Colonic mucosa (tissue), 4 donors: Measurements from ENCODE around the gene WNK2. TPM values are rescaled to one million over a fixed set of nuclear protein-coding genes. Genes with fewer than 3 reads are reported as not detected.

Source experiments
- DNase-seq: peaks from one replicate; pipeline ENCODE4 v3.0.0-alpha.2; 2020
- H3K27ac ChIP-seq: fragments of 200-600 bp; one replicate; pipeline ENCODE4 v1.8.0; 2021
- H3K27me3 ChIP-seq: fragments of 200-600 bp; one replicate; pipeline ENCODE4 v1.8.0; 2021
- H3K36me3 ChIP-seq: fragments of 200-600 bp; one replicate; pipeline ENCODE4 v1.8.0; 2021
- H3K4me1 ChIP-seq: fragments of 200-600 bp; one replicate; pipeline ENCODE4 v1.8.0; 2021; ENCODE audit warnings: mild to moderate bottlenecking
- H3K4me3 ChIP-seq: fragments of 200-600 bp; one replicate; pipeline ENCODE4 v1.8.0; 2021
- H3K9ac ChIP-seq, 2 donors: one replicate each; pipeline ENCODE4 v1.7.0; 2013; ENCODE audit warnings: control low read depth in 2 of 2, low read depth in 2 of 2, low read length in 2 of 2
- H3K9me3 ChIP-seq: fragments of 200-600 bp; one replicate; pipeline ENCODE4 v1.8.0; 2021
- intact Hi-C: fragments of 100-400 bp; cut with DNase I; formaldehyde crosslinking; loops from one replicate; pipeline ENCODE4 v1.14.1; 2022
- total RNA-seq, 2 donors: library from RNA; stranded (reverse); fragmentation: NEBNext Ultra II Directional in 1 of 2; extraction: Animal tissue kit (Norgen Biotek cat#: 25700) in 1 of 2; gene quantifications; one replicate each; pipeline ENCODE4 v1.2.1, GENCODE V29; 2021
- TF ChIP-seq, protein P1 (sequence below): fragments of 200-600 bp; IDR thresholded peaks from one replicate; pipeline ENCODE4 v1.8.0; 2022; ENCODE audit warnings: antibody characterized with exemption, mild to moderate bottlenecking
- donor health status: healthy.
- donor health status: DM: no; HTN: no; CAD: no.
- donor health status: DM: no; HTN: no; CAD: no.

The WNK2 gene
- total RNA-seq, 2 donors from 2014 or later: 161 to 238 TPM

DNA sequence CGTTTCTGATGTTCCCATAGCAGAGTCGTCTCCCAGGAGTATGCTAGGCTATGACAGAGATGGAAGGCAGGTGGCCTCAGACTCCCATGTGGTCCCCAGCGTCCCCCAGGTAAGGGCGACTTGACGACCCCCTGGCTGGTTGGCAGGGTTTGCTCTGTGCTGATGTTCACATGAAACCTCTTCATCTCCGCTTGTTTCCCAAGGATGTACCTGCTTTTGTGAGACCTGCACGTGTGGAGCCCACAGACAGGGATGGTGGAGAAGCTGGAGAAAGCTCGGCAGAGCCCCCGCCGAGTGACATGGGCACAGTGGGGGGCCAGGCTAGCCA lies 108.3 kb downstream of the WNK2 start:
- Histone ChIP-seq H3K9ac (no peak overlapping the region), H3K36me3 (no peaks in the 10 kb centered on the region), H3K4me1 (peaks cover 7% of the 10 kb centered on the region), H3K27me3 (no peaks in the 10 kb centered on the region), H3K4me3 (no peak overlapping the region), H3K9me3 (no peaks in the 10 kb centered on the region), H3K27ac (no peak overlapping the region)
- no peak for DNase-seq
- TF ChIP-seq, protein P1, sequence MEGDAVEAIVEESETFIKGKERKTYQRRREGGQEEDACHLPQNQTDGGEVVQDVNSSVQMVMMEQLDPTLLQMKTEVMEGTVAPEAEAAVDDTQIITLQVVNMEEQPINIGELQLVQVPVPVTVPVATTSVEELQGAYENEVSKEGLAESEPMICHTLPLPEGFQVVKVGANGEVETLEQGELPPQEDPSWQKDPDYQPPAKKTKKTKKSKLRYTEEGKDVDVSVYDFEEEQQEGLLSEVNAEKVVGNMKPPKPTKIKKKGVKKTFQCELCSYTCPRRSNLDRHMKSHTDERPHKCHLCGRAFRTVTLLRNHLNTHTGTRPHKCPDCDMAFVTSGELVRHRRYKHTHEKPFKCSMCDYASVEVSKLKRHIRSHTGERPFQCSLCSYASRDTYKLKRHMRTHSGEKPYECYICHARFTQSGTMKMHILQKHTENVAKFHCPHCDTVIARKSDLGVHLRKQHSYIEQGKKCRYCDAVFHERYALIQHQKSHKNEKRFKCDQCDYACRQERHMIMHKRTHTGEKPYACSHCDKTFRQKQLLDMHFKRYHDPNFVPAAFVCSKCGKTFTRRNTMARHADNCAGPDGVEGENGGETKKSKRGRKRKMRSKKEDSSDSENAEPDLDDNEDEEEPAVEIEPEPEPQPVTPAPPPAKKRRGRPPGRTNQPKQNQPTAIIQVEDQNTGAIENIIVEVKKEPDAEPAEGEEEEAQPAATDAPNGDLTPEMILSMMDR: no peak
- intact Hi-C loops: loop anchor here (10.0 kb wide), 1 partner anchor 57 kb away; no protein-coding TSS in a partner anchor

DNA sequence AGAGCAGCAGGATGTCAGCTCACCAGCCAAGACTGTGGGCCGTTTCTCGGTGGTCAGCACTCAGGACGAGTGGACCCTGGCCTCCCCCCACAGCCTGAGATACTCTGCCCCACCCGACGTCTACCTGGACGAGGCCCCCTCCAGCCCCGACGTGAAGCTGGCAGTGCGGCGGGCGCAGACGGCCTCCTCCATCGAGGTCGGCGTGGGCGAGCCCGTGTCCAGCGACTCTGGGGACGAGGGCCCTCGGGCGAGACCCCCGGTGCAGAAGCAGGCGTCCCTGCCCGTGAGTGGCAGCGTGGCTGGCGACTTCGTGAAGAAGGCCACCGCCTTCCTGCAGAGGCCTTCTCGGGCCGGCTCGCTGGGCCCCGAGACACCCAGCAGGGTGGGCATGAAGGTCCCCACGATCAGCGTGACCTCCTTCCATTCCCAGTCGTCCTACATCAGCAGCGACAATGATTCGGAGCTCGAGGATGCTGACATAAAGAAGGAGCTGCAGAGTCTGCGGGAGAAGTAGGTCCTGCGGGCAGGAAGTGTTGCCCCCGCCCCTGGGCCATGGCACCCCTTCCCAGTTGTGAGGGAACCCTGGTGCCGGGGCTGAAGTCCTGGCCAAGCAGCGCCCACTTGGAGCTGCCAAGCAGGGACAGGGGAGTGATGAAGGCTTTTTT lies 108.9 kb downstream of the WNK2 start:
- intact Hi-C loops: loop anchor here (10.0 kb wide), 1 partner anchor 58 kb away; no protein-coding TSS in a partner anchor
- H3K9ac ChIP-seq: no peak overlapping the region
- no peaks in the 10 kb centered on the region for H3K36me3 ChIP-seq
- H3K4me1 ChIP-seq: peaks cover 12% of the 10 kb centered on the region
- H3K27ac ChIP-seq: no peak overlapping the region
- no peak overlapping the region for H3K4me3 ChIP-seq
- H3K9me3 ChIP-seq: no peaks in the 10 kb centered on the region
- TF ChIP-seq, protein P1: no peak
- no peaks in the 10 kb centered on the region for H3K27me3 ChIP-seq
- DNase-seq: no peak

DNA sequence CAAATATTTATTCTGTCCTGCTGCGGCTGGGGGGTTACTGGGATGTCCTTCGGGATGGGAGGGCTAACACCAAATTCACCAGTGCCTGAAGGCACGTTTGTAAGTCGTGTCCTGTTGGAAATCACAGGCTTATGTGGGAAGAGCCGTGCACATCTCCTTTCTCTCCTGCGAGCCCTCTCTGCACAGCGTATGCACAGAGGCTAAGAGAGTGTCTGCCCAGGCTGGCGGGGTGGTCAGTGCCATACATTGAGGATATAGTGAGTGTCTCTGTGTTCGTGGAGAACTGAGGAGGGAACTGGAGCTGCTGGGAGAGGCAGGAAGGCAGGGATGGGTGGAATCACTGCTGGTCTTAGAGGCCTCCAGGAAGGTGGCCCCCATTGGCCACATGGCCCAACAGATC lies 110.1 kb downstream of the WNK2 start:
- Histone ChIP-seq H3K9ac (no peak overlapping the region), H3K4me1 (peaks cover 23% of the 10 kb centered on the region), H3K36me3 (no peaks in the 10 kb centered on the region), H3K27ac (no peak overlapping the region), H3K9me3 (no peaks in the 10 kb centered on the region), H3K4me3 (no peak overlapping the region), H3K27me3 (no peaks in the 10 kb centered on the region)
- DNase-seq: no peak
- intact Hi-C loops: loop anchor here (10.0 kb wide), 1 partner anchor 59 kb away; no protein-coding TSS in a partner anchor
- TF ChIP-seq, protein P1: no peak

- Histone ChIP-seq H3K27ac (no peak overlapping the region), H3K4me3 (no peak overlapping the region), H3K36me3 (no peaks in the 10 kb centered on the region), H3K9me3 (no peaks in the 10 kb centered on the region), H3K27me3 (no peaks in the 10 kb centered on the region), H3K4me1 (peaks cover 32% of the 10 kb centered on the region), H3K9ac (no peak overlapping the region)
- DNase-seq: peak; percentile 72
- intact Hi-C loops: loop anchor here (10.0 kb wide), 1 partner anchor 60 kb away; no protein-coding TSS in a partner anchor
- TF ChIP-seq, protein P1: no peak
Measured at GRCh38 chr9:93295031-93295430, 111.1 kb downstream of the WNK2 start.

DNA sequence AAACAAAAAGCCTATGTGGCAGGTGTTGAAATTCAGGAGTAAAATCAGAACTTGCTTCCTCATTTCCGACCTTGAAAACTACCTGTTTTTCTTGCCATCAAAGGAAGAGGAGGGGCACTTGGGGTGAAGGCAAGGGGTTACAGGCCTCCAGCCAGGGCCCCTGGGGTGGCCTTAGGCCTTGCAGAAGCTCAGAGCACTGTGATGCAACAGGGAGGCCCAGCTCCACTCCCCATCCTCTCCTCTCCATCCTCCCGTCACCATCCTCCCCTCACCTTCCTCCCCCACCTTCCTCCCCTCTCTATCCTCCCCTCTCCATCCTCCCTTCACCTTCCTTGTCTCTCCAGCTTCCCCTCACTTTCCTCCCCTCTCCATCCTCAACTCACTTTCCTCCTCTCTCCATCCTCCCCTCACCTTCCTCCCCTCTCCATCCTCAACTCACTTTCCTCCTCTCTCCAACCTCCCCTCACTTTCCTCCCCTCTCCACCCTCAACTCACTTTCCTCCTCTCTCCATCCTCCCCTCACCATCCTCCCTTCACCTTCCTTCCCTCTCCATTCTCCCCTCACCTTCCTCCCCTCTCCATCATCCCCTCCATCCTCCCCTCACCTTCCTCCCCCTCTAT lies 111.6 kb downstream of the WNK2 start:
- TF ChIP-seq, protein P1: no peak
- Histone ChIP-seq H3K27me3 (no peaks in the 10 kb centered on the region), H3K9me3 (no peaks in the 10 kb centered on the region), H3K9ac (no peak overlapping the region), H3K36me3 (no peaks in the 10 kb centered on the region), H3K4me1 (peaks cover 36% of the 10 kb centered on the region), H3K27ac (no peak overlapping the region), H3K4me3 (no peak overlapping the region)
- peak; percentile 23 for DNase-seq
- intact Hi-C loops: loop anchor here (10.0 kb wide), 1 partner anchor 61 kb away; no protein-coding TSS in a partner anchor
